ENCODE measurements around the gene CEBPA.

CEBPA gene

GRCh38 chr19:33271246-33272021 lies 30.9 kb downstream of the CEBPA start:
- no peak for DNase-seq (ENCODE audit: low read depth)

- no peak for DNase-seq (ENCODE audit: low read depth)
Observed at GRCh38 chr19:33270769-33271168, 31.6 kb downstream of the CEBPA start.

- no peak for DNase-seq (ENCODE audit: low read depth)
Observed at GRCh38 chr19:33269016-33269415, 33.3 kb downstream of the CEBPA start.

- no peak for DNase-seq (ENCODE audit: low read depth)
Observed at GRCh38 chr19:33268162-33268991, 34.0 kb downstream of the CEBPA start.

- DNase-seq (ENCODE audit: low read depth) = no peak
Observed at GRCh38 chr19:33267706-33268105, 34.6 kb downstream of the CEBPA start.

- no peak for DNase-seq (ENCODE audit: low read depth)
Observed at GRCh38 chr19:33266974-33267484, 35.3 kb downstream of the CEBPA start.

- no peak for DNase-seq (ENCODE audit: low read depth)
Observed at GRCh38 chr19:33264881-33265445, 37.4 kb downstream of the CEBPA start.

- DNase-seq (ENCODE audit: low read depth) = no peak
Observed at GRCh38 chr19:33263325-33264023, 38.9 kb downstream of the CEBPA start.

GRCh38 chr19:33261511-33262189 lies 40.7 kb downstream of the CEBPA start:
- no peak for DNase-seq (ENCODE audit: low read depth)

GRCh38 chr19:33260628-33261418 lies 41.5 kb downstream of the CEBPA start:
- DNase-seq (ENCODE audit: low read depth) = no peak

GRCh38 chr19:33259539-33259938 lies 42.8 kb downstream of the CEBPA start:
- no peak for DNase-seq (ENCODE audit: low read depth)

- DNase-seq (ENCODE audit: low read depth) = no peak
Observed at GRCh38 chr19:33257828-33258227, 44.5 kb downstream of the CEBPA start.

- no peak for DNase-seq (ENCODE audit: low read depth)
Observed at GRCh38 chr19:33256261-33256660, 46.1 kb downstream of the CEBPA start.

- no peak for DNase-seq (ENCODE audit: low read depth)
Observed at GRCh38 chr19:33255781-33256180, 46.6 kb downstream of the CEBPA start.

GRCh38 chr19:33254245-33254824 lies 48.0 kb downstream of the CEBPA start:
- no peak for DNase-seq (ENCODE audit: low read depth)

- DNase-seq (ENCODE audit: low read depth) = no peak
Observed at GRCh38 chr19:33252971-33253370, 49.4 kb downstream of the CEBPA start.

GRCh38 chr19:33252418-33252962 lies 49.8 kb downstream of the CEBPA start:
- DNase-seq (ENCODE audit: low read depth) = no peak

GRCh38 chr19:33251526-33252090 lies 50.7 kb downstream of the CEBPA start:
- no peak for DNase-seq (ENCODE audit: low read depth)

GRCh38 chr19:33251076-33251475 lies 51.3 kb downstream of the CEBPA start:
- no peak for DNase-seq (ENCODE audit: low read depth)

- no peak for DNase-seq (ENCODE audit: low read depth)
Observed at GRCh38 chr19:33250500-33250899, 51.8 kb downstream of the CEBPA start.
